Keratinocyte (primary cell): ENCODE measurements around the gene IGSF6. TPM values are rescaled to one million over a fixed set of nuclear protein-coding genes. Genes with fewer than 3 reads are reported as not detected.

ENCODE experiments used
- DNase-seq: peaks from one replicate; pipeline ENCODE4 v3.0.0-alpha.2; 2011; ENCODE audit warnings: low read depth, missing footprints, low spot score
- FAIRE-seq: peaks from 2 replicates; lab custom pipeline; 2011; peaks lifted over from hg19 to GRCh38; lab: Jason Lieb, UNC
- H2AFZ ChIP-seq: 2 replicates; pipeline ENCODE4 v1.6.0; 2012; ENCODE audit warnings: low read length, control low read depth, inconsistent platforms; ENCODE audit not compliant: control insufficient read depth
- H3K27ac ChIP-seq: 2 replicates; pipeline ENCODE4 v1.5.1; 2011; ENCODE audit warnings: low read length; ENCODE audit not compliant: control insufficient read depth, insufficient read depth
- H3K27me3 ChIP-seq: 3 replicates; pipeline ENCODE4 v1.6.0; 2011; ENCODE audit warnings: low read length; ENCODE audit not compliant: control insufficient read depth, insufficient read depth; ENCODE audit errors: extremely low read depth
- H3K36me3 ChIP-seq, 2 experiments: 2 replicates in 1 of 2; 3 replicates in 1 of 2; pipeline ENCODE4 v1.5.1; 2011; ENCODE audit warnings: low read length in 2 of 2, mild to moderate bottlenecking in 1 of 2; ENCODE audit not compliant: control insufficient read depth in 2 of 2, insufficient read depth in 2 of 2; ENCODE audit errors: extremely low read depth in 1 of 2
- H3K4me1 ChIP-seq: 3 replicates; pipeline ENCODE4 v1.5.1; 2011; ENCODE audit warnings: low read length; ENCODE audit not compliant: control insufficient read depth, insufficient read depth; ENCODE audit errors: extremely low read depth
- H3K4me2 ChIP-seq: 3 replicates; pipeline ENCODE4 v1.6.0; 2011; ENCODE audit warnings: low read depth, low read length; ENCODE audit not compliant: control insufficient read depth, insufficient read depth; ENCODE audit errors: extremely low read depth
- H3K4me3 ChIP-seq, 3 experiments: fragments of 200-600 bp in 1 of 3; sonication (generic) in 1 of 3; 2 replicates in 2 of 3; 3 replicates in 1 of 3; pipeline ENCODE4 v1.5.1; 2011 to 2016; ENCODE audit warnings: low read length in 3 of 3, mild to moderate bottlenecking in 3 of 3, control low read depth in 2 of 3, inconsistent platforms in 1 of 3, low read depth in 1 of 3, mixed read lengths in 1 of 3, mixed run types in 1 of 3, moderate library complexity in 1 of 3; ENCODE audit not compliant: control insufficient read depth in 2 of 3, insufficient read depth in 2 of 3; ENCODE audit errors: extremely low read depth in 1 of 3
- H3K79me2 ChIP-seq: 2 replicates; pipeline ENCODE4 v1.6.0; 2012; ENCODE audit warnings: low read length; ENCODE audit not compliant: control insufficient read depth, insufficient read depth
- H3K9ac ChIP-seq: 3 replicates; pipeline ENCODE4 v1.6.0; 2011; ENCODE audit warnings: low read length; ENCODE audit not compliant: control insufficient read depth, insufficient read depth; ENCODE audit errors: extremely low read depth
- H3K9me1 ChIP-seq: 3 replicates; pipeline ENCODE4 v1.6.0; 2011; ENCODE audit warnings: low read length; ENCODE audit not compliant: control insufficient read depth, insufficient read depth; ENCODE audit errors: extremely low read depth
- H3K9me3 ChIP-seq: 2 replicates; pipeline ENCODE4 v1.5.1; 2012; ENCODE audit warnings: low read depth, low read length; ENCODE audit not compliant: control insufficient read depth
- H4K20me1 ChIP-seq: 3 replicates; pipeline ENCODE4 v1.6.0; 2011; ENCODE audit warnings: low read length; ENCODE audit not compliant: control insufficient read depth, insufficient read depth; ENCODE audit errors: extremely low read depth
- EZH2 ChIP-seq: IDR thresholded peaks from one replicate; pipeline ENCODE4 v1.6.1; 2012; ENCODE audit warnings: inconsistent platforms, mild to moderate bottlenecking, low read length, moderate library complexity
- dilution Hi-C: fragments of 300-500 bp; cut with MboI; formaldehyde crosslinking; loops from one replicate; pipeline ENCODE4 v1.7.0; 2020; ENCODE audit warnings: low sequenced_read_pairs; ENCODE audit not compliant: extremely low pct_ligation_motif_present
- polyA plus RNA-seq, 5 experiments: library from polyadenylated mRNA; depleted of rRNA in 3 of 5; stranded (reverse) in 3 of 5; stranded (forward) in 1 of 5; unstranded in 1 of 5; fragments of >200 nt; gene quantifications; 1 replicate in 1 of 5; 2 replicates in 3 of 5; 3 replicates in 1 of 5; pipeline versions ENCODE4 v1.2.1 to v1.2.3, GENCODE V29; 2011 to 2012; ENCODE audit warnings: missing spikeins in 2 of 5, low read depth in 1 of 5, low replicate concordance in 1 of 5
- TF ChIP-seq, protein P1 (sequence below), 3 experiments: IDR thresholded peaks in 1 of 3; conservative IDR thresholded peaks in 1 of 3; optimal IDR thresholded peaks in 1 of 3; 2 replicates in 2 of 3; 3 replicates in 1 of 3; pipeline versions ENCODE3 to v1.5.1; 2011; ENCODE audit warnings: low read length in 3 of 3, mild to moderate bottlenecking in 3 of 3, moderate library complexity in 2 of 3, control low read depth in 1 of 3, inconsistent platforms in 1 of 3; ENCODE audit not compliant: insufficient read depth in 2 of 3; ENCODE audit errors: extremely low read depth in 1 of 3

Gene IGSF6
- polyA plus RNA-seq, 1 donor (not counting 4 experiments of a cell fraction or from before 2014, with no cell fraction given), result not detected

DNA sequence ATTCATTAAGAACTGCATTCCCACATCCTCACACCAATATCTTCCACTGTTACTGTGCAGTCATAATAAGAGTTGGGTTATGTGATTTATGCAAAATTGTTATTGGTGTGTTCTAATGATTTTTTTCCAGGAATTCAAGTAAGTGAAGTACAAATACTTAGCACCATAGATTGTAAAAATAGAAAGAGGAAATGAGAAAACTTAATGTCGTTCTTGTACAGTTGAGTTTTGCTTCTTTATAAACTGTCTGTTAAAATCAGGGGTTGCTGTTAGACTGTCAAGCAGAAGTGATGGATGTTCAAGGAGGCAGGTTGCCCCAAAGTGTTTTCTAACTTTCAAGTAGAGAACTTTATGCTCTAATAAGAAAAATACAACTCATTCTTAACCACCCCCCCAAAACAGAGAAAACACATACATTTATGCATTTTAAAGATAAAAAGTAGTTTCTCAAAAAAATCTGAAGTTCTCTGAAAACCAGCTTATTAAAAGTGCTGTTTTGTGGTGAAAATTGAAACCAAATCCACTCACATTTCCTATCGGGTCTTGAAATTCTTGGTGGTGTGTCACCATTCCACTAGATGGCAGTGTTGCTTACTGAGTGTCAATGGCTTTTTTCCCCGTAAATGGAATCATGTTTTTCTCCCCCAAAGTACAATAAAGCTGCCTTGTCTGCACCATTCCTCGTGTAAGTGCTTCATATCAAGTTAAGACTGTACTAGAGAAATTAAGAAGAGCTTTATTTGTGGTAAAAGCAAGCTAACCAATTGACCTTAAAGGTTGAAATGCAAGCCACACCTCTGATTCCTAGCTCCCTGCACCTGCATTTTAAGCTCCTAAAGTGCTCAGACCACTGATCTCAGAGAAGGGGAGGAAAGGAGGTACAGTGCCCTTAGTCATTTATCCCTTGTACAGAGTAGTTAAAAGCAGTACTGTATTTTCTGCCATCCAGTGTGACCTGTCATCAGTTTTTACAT lies 4.7 kb upstream of the IGSF6 start:
- Histone ChIP-seq H3K79me2 (peaks cover 3% of the 10 kb centered on the region), H3K4me3 (no peak overlapping the region), H3K27me3 (no peaks in the 10 kb centered on the region), H4K20me1 (no peaks in the 10 kb centered on the region), H3K4me2 (no peak overlapping the region), H2AFZ (no peak overlapping the region), H3K9me3 (no peaks in the 10 kb centered on the region), H3K9ac (no peak overlapping the region), H3K36me3 (peaks cover 2 to 4% of the 10 kb centered on the region in 2 experiments), H3K4me1 (peaks cover 19% of the 10 kb centered on the region), H3K27ac (no peak overlapping the region), H3K9me1 (no peaks in the 10 kb centered on the region)
- dilution Hi-C loops, result no loop called here
- FAIRE-seq (peak; percentile 61), DNase-seq (peak; percentile 15)
- TF ChIP-seq, protein P1, sequence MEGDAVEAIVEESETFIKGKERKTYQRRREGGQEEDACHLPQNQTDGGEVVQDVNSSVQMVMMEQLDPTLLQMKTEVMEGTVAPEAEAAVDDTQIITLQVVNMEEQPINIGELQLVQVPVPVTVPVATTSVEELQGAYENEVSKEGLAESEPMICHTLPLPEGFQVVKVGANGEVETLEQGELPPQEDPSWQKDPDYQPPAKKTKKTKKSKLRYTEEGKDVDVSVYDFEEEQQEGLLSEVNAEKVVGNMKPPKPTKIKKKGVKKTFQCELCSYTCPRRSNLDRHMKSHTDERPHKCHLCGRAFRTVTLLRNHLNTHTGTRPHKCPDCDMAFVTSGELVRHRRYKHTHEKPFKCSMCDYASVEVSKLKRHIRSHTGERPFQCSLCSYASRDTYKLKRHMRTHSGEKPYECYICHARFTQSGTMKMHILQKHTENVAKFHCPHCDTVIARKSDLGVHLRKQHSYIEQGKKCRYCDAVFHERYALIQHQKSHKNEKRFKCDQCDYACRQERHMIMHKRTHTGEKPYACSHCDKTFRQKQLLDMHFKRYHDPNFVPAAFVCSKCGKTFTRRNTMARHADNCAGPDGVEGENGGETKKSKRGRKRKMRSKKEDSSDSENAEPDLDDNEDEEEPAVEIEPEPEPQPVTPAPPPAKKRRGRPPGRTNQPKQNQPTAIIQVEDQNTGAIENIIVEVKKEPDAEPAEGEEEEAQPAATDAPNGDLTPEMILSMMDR (optimal IDR thresholded peaks at IDR 0.05 in 1 of 3, IDR thresholded peaks at IDR 0.05 in 1 of 3, conservative IDR thresholded peaks at IDR 0.05 in 1 of 3; ENCODE audit: extremely low read depth in 1 of 3, insufficient read depth in 2 of 3, low read length in 3 of 3), result peak; percentile 71 to 76 (median 74)
- no peak for TF ChIP-seq EZH2

- Histone ChIP-seq H3K79me2 (peaks cover 4% of the 10 kb centered on the region), H3K27me3 (no peaks in the 10 kb centered on the region), H3K4me3 (no peak overlapping the region), H3K9me1 (no peaks in the 10 kb centered on the region), H3K9me3 (no peaks in the 10 kb centered on the region), H3K27ac (peak overlapping the region; percentile 28), H3K36me3 (peaks cover 2 to 4% of the 10 kb centered on the region in 2 experiments), H2AFZ (no peak overlapping the region), H3K9ac (no peak overlapping the region), H3K4me2 (peak overlapping the region; percentile 44), H4K20me1 (no peaks in the 10 kb centered on the region), H3K4me1 (peaks cover 19% of the 10 kb centered on the region)
- FAIRE-seq (peak; percentile 62), DNase-seq (peak; percentile 13)
- TF ChIP-seq, protein P1 (optimal IDR thresholded peaks at IDR 0.05 in 1 of 3, IDR thresholded peaks at IDR 0.05 in 1 of 3, conservative IDR thresholded peaks at IDR 0.05 in 1 of 3; ENCODE audit: extremely low read depth in 1 of 3, insufficient read depth in 2 of 3, low read length in 3 of 3), result no peak
- no peak for TF ChIP-seq EZH2
- dilution Hi-C loops, result no loop called here
Observed at GRCh38 chr16:21654881-21655280, 2.5 kb upstream of the IGSF6 start.
